22Rv1 (cell line): Measurements from ENCODE around the gene RALGAPA1.
"Not testable (repeated sequence)": the region's sequence is repeated elsewhere in the genome, so short reads cannot be mapped to it uniquely, and the experiment has no call there.

Experiments used
- H3K27ac ChIP-seq: fragments of 450-650 bp; 2 replicates; pipeline ENCODE4 v1.5.1; 2017
- ZFX ChIP-seq: fragments of 450-650 bp; IDR thresholded peaks from 2 replicates; pipeline ENCODE4 v1.6.1; 2017; ENCODE audit warnings: antibody characterized with exemption, borderline replicate concordance
- TF ChIP-seq, protein P1 (sequence below): fragments of 450-650 bp; IDR thresholded peaks from 2 replicates; pipeline ENCODE4 v1.5.1; 2017; ENCODE audit warnings: mild to moderate bottlenecking

The RALGAPA1 gene

GRCh38 chr14:35752380-35752779, 56.7 kb downstream of the RALGAPA1 start:
- no peak overlapping the region for H3K27ac ChIP-seq
- TF ChIP-seq, protein P1, sequence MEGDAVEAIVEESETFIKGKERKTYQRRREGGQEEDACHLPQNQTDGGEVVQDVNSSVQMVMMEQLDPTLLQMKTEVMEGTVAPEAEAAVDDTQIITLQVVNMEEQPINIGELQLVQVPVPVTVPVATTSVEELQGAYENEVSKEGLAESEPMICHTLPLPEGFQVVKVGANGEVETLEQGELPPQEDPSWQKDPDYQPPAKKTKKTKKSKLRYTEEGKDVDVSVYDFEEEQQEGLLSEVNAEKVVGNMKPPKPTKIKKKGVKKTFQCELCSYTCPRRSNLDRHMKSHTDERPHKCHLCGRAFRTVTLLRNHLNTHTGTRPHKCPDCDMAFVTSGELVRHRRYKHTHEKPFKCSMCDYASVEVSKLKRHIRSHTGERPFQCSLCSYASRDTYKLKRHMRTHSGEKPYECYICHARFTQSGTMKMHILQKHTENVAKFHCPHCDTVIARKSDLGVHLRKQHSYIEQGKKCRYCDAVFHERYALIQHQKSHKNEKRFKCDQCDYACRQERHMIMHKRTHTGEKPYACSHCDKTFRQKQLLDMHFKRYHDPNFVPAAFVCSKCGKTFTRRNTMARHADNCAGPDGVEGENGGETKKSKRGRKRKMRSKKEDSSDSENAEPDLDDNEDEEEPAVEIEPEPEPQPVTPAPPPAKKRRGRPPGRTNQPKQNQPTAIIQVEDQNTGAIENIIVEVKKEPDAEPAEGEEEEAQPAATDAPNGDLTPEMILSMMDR, result no peak
- TF ChIP-seq ZFX, result no peak

GRCh38 chr14:35750202-35750904, 58.7 kb downstream of the RALGAPA1 start:
- no peak for TF ChIP-seq ZFX
- TF ChIP-seq, protein P1, result no peak
- H3K27ac ChIP-seq, result no peak overlapping the region

- no peak overlapping the region for H3K27ac ChIP-seq
- no peak for TF ChIP-seq ZFX
- TF ChIP-seq, protein P1, result no peak
Observed at GRCh38 chr14:35747379-35747778, 61.7 kb downstream of the RALGAPA1 start.

- TF ChIP-seq, protein P1, result no peak
- TF ChIP-seq ZFX, result no peak
Observed at GRCh38 chr14:35742442-35742841, 66.7 kb downstream of the RALGAPA1 start.

GRCh38 chr14:35742032-35742371, 67.1 kb downstream of the RALGAPA1 start:
- no peak for TF ChIP-seq ZFX
- TF ChIP-seq, protein P1, result no peak
- H3K27ac ChIP-seq, result no peak overlapping the region

More at GRCh38 chr14:35742442-35742841, 66.7 kb downstream of the RALGAPA1 start:
- no peak overlapping the region for H3K27ac ChIP-seq

GRCh38 chr14:35741345-35742031, 67.6 kb downstream of the RALGAPA1 start:
- TF ChIP-seq, protein P1, result no peak
- no peak for TF ChIP-seq ZFX
- no peak overlapping the region for H3K27ac ChIP-seq

GRCh38 chr14:35740215-35740614, 68.9 kb downstream of the RALGAPA1 start:
- TF ChIP-seq, protein P1, result no peak
- no peak for TF ChIP-seq ZFX
- H3K27ac ChIP-seq, result no peak overlapping the region

DNA sequence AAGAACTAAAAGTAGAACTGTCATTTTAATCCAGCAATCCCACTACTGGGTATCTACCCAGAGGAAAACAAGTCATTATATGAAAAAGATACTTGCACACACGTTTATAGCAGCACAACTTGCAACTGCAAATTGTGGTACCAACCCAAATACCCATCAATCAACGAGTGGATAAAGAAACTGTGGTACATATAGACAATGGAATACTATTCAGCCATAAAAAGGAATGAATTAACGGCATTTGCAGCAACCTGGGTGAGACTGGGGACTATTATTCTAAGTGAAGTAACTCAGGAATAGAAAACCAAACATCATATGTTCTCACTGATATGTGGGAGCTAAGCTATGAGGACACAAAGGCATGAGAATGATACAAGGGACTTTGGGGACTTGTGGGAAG, 73.9 kb downstream of the RALGAPA1 start:
- H3K27ac ChIP-seq, result not testable (repeated sequence)

DNA sequence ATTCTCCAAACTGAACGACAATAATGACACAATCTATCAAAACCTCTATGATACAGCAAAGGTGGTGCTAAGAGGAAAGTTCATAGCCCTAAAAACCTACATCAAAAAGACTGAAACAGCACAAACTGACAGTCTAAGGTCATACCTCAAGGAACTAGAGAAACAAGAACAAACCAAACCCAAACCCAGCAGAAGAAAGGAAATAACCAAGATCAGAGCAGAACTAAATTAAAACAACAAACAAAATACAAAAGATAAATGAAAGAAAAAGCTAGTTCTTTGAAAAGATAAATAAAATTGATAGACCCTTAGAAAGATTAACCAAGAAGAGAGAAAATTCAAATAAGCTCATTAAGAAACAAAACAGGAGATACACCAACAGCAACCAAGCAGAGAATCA, 75.6 kb downstream of the RALGAPA1 start:
- H3K27ac ChIP-seq, result not testable (repeated sequence)
